Raji (cell line): ENCODE measurements around the gene ABI3BP.

Experiments
- POLR2A ChIP-seq: IDR thresholded peaks from 2 replicates; pipeline ENCODE4 v1.6.1; 2011; ENCODE audit warnings: low read depth, low read length, control low read depth; ENCODE audit not compliant: insufficient read depth

Gene ABI3BP

GRCh38 chr3:100810671-100811070 lies 182.6 kb downstream of the ABI3BP start:
- no peak for TF ChIP-seq POLR2A

- no peak for TF ChIP-seq POLR2A
Measured at GRCh38 chr3:100804631-100805030, 188.6 kb downstream of the ABI3BP start.

GRCh38 chr3:100803711-100804110 lies 189.5 kb downstream of the ABI3BP start:
- no peak for TF ChIP-seq POLR2A

GRCh38 chr3:100802126-100802525 lies 191.1 kb downstream of the ABI3BP start:
- no peak for TF ChIP-seq POLR2A

DNA sequence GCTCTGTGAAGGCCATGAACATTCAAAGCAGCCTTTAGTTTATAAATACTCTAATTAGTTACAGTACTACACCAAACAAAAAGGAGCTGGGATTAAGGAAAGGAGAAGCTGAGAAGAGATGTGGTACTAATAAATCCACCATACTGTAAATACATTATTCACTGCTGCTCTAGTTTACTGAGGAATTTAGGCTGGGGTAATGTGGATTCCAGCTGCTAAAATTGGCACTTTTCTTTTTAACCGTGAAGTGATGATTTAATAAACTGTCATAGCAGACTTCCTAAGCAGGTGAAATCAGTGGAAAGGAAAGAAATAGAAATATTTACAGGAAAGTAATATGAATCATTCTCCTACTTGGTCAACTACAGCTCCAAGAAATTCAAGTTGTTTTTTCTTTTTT lies 195.2 kb downstream of the ABI3BP start:
- no peak for TF ChIP-seq POLR2A

DNA sequence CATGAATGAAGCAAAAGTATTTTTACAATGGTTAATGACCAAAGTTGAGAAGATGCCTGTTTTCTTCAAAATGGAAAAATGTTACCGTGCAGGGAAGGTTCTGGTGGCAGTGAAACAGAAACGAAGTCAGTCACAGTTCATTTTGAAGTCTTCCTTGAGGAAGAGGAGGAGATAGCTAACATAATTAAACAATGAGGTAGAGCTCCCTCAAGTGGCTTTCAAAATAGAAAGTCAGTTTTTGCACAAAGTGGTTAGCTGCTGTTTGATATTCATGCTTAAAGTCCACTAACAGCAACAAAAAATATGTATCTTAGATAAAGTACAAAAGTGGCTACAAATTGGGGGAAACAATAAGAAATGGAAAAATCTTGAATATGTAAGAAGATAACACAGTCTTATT lies 196.7 kb downstream of the ABI3BP start:
- TF ChIP-seq POLR2A: no peak

DNA sequence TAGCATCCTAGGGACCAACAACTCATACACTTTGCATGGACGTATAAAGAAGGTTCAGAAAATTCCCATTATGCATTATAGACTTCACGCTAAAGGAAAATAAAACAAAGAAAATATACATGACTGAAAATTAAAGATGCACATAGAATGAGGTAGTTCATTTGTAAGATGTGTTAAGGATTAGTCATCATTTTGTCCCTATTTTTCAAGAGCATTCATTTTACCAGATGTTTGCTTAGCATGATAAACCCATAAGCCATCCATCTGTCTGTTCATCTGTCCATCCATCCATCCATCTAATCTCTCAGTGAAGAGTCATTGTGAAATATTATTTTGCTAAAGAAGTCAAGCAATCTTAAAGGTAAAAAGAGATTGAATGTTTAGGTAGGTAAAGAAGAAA lies 203.6 kb downstream of the ABI3BP start:
- no peak for TF ChIP-seq POLR2A

DNA sequence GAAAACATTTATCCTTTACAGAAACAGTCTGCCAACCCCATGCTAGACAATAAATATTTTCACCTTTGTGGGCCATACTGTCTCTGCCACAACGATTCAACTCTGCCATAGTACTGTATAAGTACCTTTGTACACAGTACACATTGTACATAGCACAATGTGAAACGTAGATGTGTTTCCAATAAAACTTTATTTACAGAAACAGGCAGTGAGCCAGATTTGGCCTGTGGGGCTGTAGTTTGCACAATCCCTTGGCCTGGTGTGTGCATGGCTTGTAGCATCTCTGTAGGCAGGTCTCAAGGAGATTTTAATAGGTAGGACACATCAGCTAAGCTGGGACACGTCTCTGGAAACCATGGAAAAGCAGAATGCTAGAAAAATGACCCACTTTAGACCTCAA lies 209.6 kb downstream of the ABI3BP start:
- no peak for TF ChIP-seq POLR2A

- no peak for TF ChIP-seq POLR2A
Measured at GRCh38 chr3:100782906-100783305, 210.3 kb downstream of the ABI3BP start.

DNA sequence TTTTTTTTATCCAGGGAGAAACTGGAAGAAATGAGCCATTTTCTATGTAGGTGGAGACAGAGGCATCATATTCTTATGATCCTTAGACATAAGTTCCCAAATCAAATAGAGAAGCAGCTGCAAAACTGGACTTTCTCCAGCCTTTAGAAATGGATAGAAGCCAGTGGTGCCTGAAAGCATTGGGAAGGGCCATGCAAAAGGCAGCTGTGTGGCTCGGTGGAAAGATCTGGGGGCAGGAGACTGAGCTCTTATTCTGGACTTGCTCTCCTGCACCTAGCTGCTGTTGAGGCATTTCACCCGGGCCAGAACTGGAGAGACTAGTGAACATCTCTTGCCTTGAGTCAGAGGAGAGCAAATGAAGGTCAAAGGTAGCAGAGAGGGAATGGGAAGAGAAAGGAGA lies 210.9 kb downstream of the ABI3BP start:
- no peak for TF ChIP-seq POLR2A

DNA sequence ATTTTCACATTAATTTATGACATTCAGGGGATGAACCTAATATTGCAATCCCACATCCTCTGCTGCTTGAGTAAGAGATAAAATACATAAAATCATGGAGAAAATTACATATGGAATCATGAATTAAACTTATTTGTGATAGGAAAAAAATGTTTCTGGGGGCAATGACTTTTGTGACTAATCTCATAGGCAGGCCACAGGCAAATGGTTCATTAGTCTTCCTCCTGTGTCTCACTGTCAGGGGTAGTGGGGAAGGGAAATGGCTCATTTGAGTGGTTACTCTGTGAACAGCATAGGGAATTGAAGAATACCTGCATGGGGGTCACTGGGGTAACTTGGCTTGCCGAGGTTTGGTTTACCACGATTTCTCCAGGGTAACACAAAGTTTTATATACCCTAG lies 211.9 kb downstream of the ABI3BP start:
- no peak for TF ChIP-seq POLR2A

GRCh38 chr3:100780071-100780622 lies 213.1 kb downstream of the ABI3BP start:
- TF ChIP-seq POLR2A: no peak

DNA sequence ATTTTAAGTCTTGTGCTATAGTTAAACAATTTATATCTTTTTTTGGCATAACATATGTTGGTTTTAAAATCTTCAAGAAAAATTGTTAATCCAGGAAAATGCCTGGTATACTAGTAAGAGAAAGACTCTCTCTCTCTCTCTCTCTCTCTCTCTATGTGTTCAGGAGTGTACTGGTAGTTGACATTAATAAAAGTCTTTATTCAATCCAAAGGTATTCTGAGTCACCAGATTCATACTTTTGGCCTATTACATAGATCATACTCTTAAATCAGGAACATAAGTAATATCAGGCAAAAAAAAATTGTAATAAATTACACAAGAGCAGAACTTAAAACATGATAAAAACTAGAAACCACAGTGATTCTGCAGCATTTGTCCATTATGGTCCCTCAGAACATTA lies 213.7 kb downstream of the ABI3BP start:
- TF ChIP-seq POLR2A: no peak

GRCh38 chr3:100777271-100777670 lies 215.9 kb downstream of the ABI3BP start:
- TF ChIP-seq POLR2A: no peak

DNA sequence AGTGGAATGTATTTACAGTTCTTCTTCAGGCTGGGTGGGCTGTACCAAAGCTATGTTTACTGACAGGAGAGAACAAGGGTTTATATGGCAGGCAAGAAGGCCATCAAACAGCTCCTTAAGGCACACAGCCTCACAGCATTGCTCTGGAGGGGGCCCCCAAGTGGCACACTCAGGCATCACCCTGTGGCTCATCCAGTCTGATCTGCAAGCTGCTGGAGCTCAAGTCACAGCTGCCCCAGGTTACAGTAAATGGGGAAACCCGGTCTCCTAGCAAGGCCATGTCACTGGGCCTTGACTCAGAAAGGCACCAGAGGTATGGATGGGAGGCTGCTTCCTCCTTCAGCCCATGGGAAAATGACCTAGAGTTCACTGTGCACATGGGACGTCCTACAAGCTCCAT lies 216.5 kb downstream of the ABI3BP start:
- TF ChIP-seq POLR2A: no peak

- TF ChIP-seq POLR2A: no peak
Measured at GRCh38 chr3:100776097-100776729, 217.0 kb downstream of the ABI3BP start.

- no peak for TF ChIP-seq POLR2A
Measured at GRCh38 chr3:100775669-100776068, 217.6 kb downstream of the ABI3BP start.
